ENCODE data around the gene CCDC185. TPM values are rescaled to one million over a fixed set of nuclear protein-coding genes. Genes with fewer than 3 reads are reported as not detected.

The CCDC185 gene
- total RNA-seq, 1 donor from 2014 or later = not detected

DNA sequence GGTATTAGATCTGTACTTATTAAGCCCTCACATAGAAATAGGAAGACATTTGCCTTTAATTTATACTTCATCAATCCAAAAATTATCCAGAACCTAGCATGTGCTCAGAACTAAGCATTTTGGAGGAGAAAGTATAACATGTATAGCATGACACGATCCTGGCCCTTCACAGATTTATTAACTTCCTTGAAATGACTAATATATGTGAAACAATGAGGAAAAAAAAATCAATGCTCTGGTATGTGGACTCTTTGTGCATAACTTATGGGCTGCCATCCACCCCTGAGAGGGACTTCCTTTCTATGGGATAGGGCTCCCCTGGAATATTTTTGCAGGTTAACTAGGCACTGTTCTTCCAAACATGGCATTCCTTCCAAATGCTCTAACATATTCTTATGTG, 36.6 kb downstream of the CCDC185 start:
- DNase-seq (ENCODE audit: low read depth in 2 of 2) = no peak

GRCh38 chr1:223430236-223430635, 37.0 kb downstream of the CCDC185 start:
- no peak for DNase-seq (ENCODE audit: low read depth in 2 of 2)

- no peak for DNase-seq (ENCODE audit: low read depth in 2 of 2)
Observed at GRCh38 chr1:223437151-223437550, 43.9 kb downstream of the CCDC185 start.

- DNase-seq (ENCODE audit: low read depth in 2 of 2) = no peak
Observed at GRCh38 chr1:223443397-223443796, 50.2 kb downstream of the CCDC185 start.

DNA sequence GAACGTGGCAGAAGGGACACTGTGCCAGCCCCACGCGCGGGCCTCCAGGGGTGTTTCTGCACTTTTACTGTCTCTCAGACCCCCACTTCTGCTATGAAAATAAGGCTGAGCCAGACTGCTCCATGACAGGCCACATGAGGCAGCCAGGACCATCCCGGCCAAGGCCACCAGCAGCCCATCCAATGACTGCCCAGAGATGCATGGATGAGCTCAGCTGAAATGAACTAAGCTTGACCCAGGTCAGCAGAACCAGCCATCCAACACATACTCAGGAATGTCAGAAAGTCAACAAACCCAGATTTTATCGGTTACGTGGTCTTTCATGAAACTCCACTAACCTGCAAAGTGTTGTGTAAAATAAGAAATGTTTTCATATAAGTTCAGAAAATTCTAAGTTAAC, 51.2 kb downstream of the CCDC185 start:
- no peak for DNase-seq (ENCODE audit: low read depth in 2 of 2)

Other genes with a start within 250 kb of the CCDC185 start
- gene SUSD4, start 29.2 kb upstream of the CCDC185 start, total RNA-seq = 0.20 and 0.44 TPM in 2 replicates